SK-N-SH (cell line): Measurements from ENCODE around the gene TNFRSF1B.

Source experiments
- EZH2phosphoT487 ChIP-seq: fragments of 200-600 bp; sonication (generic); IDR thresholded peaks from 2 replicates; pipeline ENCODE4 v1.6.1; 2017; ENCODE audit warnings: low read depth, mixed run types, mild to moderate bottlenecking, antibody characterized with exemption, moderate library complexity, borderline replicate concordance
- YY1 ChIP-seq: IDR thresholded peaks from 2 replicates; pipeline ENCODE4 v1.4.0; 2012; ENCODE audit warnings: low read depth, mild to moderate bottlenecking
- TF ChIP-seq, protein P1 (sequence below): fragments of 200-600 bp; sonication (generic); IDR thresholded peaks from 2 replicates; pipeline ENCODE4 v1.6.1; 2017; ENCODE audit warnings: antibody characterized with exemption, mild to moderate bottlenecking, moderate library complexity
- TF ChIP-seq, protein P2 (sequence below): IDR thresholded peaks from 2 replicates; pipeline ENCODE4 v1.4.0; 2012; ENCODE audit warnings: low read depth

DNA sequence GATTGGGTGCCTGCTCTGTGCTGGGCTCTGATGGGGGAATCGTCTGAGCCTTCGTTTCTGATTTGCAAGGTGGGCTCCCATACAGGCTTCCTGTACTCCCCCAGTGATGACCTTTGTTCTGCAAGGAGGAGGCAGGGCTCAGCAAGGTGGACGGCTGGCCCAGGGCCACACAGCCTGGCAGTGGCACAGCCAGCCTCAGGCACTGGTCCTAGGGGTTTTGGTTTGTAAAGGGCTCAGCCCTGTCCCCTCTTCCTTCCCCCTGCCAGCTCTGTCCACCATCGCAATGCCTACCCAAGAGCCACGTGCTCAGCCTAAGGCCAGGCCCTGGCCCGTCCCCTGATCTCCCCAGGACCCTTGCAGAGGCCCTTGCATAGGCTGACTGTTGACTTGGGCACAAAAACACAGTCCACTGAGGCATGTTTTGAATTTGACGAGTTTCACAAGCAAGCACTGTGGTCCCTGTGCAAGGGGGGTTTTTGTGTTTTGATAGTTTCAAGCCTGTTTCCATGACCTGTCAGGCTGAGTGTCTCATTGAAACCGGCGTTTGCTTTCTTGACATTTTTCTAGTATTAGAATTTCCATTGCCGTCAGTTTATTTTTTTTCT is 39.5 kb upstream of the TNFRSF1B start:
- TF ChIP-seq EZH2phosphoT487, result no peak
- TF ChIP-seq, protein P1, sequence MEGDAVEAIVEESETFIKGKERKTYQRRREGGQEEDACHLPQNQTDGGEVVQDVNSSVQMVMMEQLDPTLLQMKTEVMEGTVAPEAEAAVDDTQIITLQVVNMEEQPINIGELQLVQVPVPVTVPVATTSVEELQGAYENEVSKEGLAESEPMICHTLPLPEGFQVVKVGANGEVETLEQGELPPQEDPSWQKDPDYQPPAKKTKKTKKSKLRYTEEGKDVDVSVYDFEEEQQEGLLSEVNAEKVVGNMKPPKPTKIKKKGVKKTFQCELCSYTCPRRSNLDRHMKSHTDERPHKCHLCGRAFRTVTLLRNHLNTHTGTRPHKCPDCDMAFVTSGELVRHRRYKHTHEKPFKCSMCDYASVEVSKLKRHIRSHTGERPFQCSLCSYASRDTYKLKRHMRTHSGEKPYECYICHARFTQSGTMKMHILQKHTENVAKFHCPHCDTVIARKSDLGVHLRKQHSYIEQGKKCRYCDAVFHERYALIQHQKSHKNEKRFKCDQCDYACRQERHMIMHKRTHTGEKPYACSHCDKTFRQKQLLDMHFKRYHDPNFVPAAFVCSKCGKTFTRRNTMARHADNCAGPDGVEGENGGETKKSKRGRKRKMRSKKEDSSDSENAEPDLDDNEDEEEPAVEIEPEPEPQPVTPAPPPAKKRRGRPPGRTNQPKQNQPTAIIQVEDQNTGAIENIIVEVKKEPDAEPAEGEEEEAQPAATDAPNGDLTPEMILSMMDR, result no peak
- TF ChIP-seq, protein P2, sequence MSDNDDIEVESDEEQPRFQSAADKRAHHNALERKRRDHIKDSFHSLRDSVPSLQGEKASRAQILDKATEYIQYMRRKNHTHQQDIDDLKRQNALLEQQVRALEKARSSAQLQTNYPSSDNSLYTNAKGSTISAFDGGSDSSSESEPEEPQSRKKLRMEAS, result no peak
- TF ChIP-seq YY1, result no peak
